HEK293T (cell line): Measurements from ENCODE around the gene SLC15A3.

Source experiments
- CTCF ChIA-PET: fragments of 350-600 bp; formaldehyde crosslinking; extraction: SDS; loops from one replicate; lab custom pipeline; 2021; ENCODE audit warnings: antibody characterized with exemption, inconsistent platforms; lab: Yijun Ruan, JAX
- POLR2A ChIA-PET: fragments of 350-600 bp; formaldehyde crosslinking; extraction: SDS; loops from one replicate; lab custom pipeline; 2020; ENCODE audit warnings: antibody characterized with exemption, inconsistent platforms; lab: Yijun Ruan, JAX
- DNase-seq: peaks from one replicate; pipeline ENCODE4 v3.0.0; 2012; ENCODE audit warnings: mixed read lengths; ENCODE audit errors: extremely low spot score
- ARNT ChIP-seq: fragments of 450-650 bp; IDR thresholded peaks from 2 replicates; pipeline ENCODE4 v1.6.1; 2017; ENCODE audit warnings: mild to moderate bottlenecking
- BHLHE40 ChIP-seq: fragments of 450-650 bp; IDR thresholded peaks from 2 replicates; pipeline ENCODE4 v1.6.1; 2016; ENCODE audit warnings: mild to moderate bottlenecking, moderate library complexity, borderline replicate concordance
- CTBP1 ChIP-seq: fragments of 450-650 bp; IDR thresholded peaks from 2 replicates; pipeline ENCODE4 v1.6.1; 2016; ENCODE audit warnings: borderline replicate concordance
- ELF4 ChIP-seq: fragments of 450-650 bp; IDR thresholded peaks from 2 replicates; pipeline ENCODE4 v1.6.1; 2017; ENCODE audit warnings: antibody characterized with exemption
- FOXA1 ChIP-seq: fragments of 450-650 bp; IDR thresholded peaks from 2 replicates; pipeline ENCODE4 v1.6.1; 2016; ENCODE audit warnings: mild to moderate bottlenecking
- FOXK2 ChIP-seq: fragments of 450-650 bp; IDR thresholded peaks from 2 replicates; pipeline ENCODE4 v1.6.1; 2016; ENCODE audit warnings: mild to moderate bottlenecking
- FOXM1 ChIP-seq: fragments of 450-650 bp; IDR thresholded peaks from 2 replicates; pipeline ENCODE4 v1.6.1; 2017; ENCODE audit warnings: mild to moderate bottlenecking, borderline replicate concordance
- HDGF ChIP-seq: fragments of 450-650 bp; IDR thresholded peaks from 2 replicates; pipeline ENCODE4 v1.6.1; 2017; ENCODE audit warnings: antibody characterized with exemption, borderline replicate concordance
- L3MBTL2 ChIP-seq: fragments of 450-650 bp; conservative IDR thresholded peaks from 2 replicates; pipeline ENCODE4 v1.6.1; 2016; ENCODE audit warnings: mild to moderate bottlenecking
- LEF1 ChIP-seq: fragments of 450-650 bp; IDR thresholded peaks from 2 replicates; pipeline ENCODE4 v1.6.1; 2017; ENCODE audit warnings: mild to moderate bottlenecking, borderline replicate concordance
- NFRKB ChIP-seq: fragments of 450-650 bp; IDR thresholded peaks from 2 replicates; pipeline ENCODE4 v1.6.1; 2016; ENCODE audit warnings: mild to moderate bottlenecking, moderate library complexity
- SP1 ChIP-seq: fragments of 450-650 bp; IDR thresholded peaks from 2 replicates; pipeline ENCODE4 v1.6.1; 2017
- SUZ12 ChIP-seq: fragments of 450-650 bp; IDR thresholded peaks from 2 replicates; pipeline ENCODE4 v1.6.1; 2016; ENCODE audit warnings: mild to moderate bottlenecking
- TARDBP ChIP-seq: fragments of 450-650 bp; IDR thresholded peaks from 2 replicates; pipeline ENCODE4 v1.6.1; 2016
- ZNF384 ChIP-seq: fragments of 450-650 bp; IDR thresholded peaks from 2 replicates; pipeline ENCODE4 v1.6.1; 2016
- TF ChIP-seq, protein P1 (sequence below): fragments of 450-650 bp; IDR thresholded peaks from 2 replicates; pipeline ENCODE4 v1.6.1; 2016

SLC15A3 gene

DNA sequence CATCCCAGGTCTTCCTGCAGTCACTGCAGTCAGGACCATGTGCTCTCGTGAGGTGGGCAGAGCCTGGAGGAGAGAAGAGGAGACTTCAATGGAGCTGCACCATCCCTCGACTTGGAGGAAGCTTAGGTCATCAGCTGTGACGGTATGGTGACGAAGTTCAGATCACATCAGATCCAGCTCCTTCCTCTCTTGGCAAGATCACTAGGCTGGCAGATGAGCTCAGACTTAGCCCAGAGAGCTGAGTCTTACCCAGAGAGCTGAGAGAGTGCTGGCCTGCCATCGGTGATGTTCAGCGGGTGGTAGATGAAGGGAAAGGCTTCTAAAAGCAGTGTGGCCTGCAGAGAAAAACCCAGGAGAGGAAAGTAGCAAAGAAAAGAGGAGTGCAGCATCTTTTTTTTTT is 1.8 kb upstream of the SLC15A3 start:
- ChIA-PET POLR2A (no interaction called here), CTCF (no interaction called here)
- DNase-seq, result no peak
- no peak for TF ChIP-seq SP1
- TF ChIP-seq ARNT, result no peak
- no peak for TF ChIP-seq SUZ12
- no peak for TF ChIP-seq NFRKB
- TF ChIP-seq, protein P1, sequence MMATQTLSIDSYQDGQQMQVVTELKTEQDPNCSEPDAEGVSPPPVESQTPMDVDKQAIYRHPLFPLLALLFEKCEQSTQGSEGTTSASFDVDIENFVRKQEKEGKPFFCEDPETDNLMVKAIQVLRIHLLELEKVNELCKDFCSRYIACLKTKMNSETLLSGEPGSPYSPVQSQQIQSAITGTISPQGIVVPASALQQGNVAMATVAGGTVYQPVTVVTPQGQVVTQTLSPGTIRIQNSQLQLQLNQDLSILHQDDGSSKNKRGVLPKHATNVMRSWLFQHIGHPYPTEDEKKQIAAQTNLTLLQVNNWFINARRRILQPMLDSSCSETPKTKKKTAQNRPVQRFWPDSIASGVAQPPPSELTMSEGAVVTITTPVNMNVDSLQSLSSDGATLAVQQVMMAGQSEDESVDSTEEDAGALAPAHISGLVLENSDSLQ, result no peak
- no peak for TF ChIP-seq FOXA1
- no peak for TF ChIP-seq TARDBP

DNA sequence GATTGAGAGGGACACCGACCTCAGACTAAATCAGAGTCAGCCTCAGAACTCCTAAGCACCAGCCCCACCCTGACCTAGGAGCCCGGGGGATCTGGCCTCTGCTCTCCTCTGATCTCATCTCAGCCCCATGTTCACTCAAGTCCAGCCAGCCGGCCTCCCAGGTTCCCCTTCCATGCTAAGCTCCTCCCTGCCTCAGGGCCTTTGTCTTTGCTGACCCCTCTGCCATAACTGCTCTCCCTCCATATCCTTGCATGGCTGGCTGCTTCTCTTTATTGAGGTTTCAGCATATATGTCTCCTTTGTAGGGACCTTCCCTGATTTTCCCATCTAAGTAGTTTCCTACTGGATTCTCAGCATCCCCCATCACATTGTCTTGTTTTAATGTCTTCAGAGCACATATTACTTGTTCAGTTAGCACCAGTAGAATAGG is 780 bp upstream of the SLC15A3 start:
- ChIA-PET POLR2A (interaction anchor here (0.5 kb wide), 1 partner anchor 38 kb away, joined by 6 read pairs; no protein-coding TSS in a partner anchor), CTCF (no interaction called here)
- DNase-seq, result no peak
- TF ChIP-seq LEF1, result no peak
- TF ChIP-seq FOXA1, result no peak
- TF ChIP-seq SUZ12, result no peak
- TF ChIP-seq ELF4, result no peak
- no peak for TF ChIP-seq L3MBTL2

DNA sequence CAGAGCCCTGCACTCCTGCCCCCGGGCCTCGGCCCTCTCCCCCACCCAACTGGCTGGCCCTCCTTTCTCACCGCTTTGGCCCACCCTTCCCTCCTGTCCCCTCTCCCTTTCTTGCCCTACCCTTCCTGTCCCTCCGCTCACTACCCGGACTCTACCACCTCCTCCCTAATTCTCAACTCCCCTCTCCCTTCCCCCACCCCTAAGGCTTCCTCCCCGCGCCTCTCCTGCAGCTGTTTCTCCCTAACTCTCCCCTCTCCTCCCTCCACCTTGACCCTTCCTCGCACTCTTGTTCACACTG is 421 bp downstream of the SLC15A3 start:
- no peak for TF ChIP-seq FOXA1
- TF ChIP-seq ARNT, result no peak
- no peak for TF ChIP-seq HDGF
- no peak for TF ChIP-seq BHLHE40
- no peak for TF ChIP-seq CTBP1
- TF ChIP-seq SP1, result no peak
- no peak for TF ChIP-seq TARDBP
- TF ChIP-seq L3MBTL2, result no peak
- no peak for TF ChIP-seq LEF1
- CTCF ChIA-PET, result no interaction called here
- DNase-seq, result no peak
- POLR2A ChIA-PET, result no interaction called here

DNA sequence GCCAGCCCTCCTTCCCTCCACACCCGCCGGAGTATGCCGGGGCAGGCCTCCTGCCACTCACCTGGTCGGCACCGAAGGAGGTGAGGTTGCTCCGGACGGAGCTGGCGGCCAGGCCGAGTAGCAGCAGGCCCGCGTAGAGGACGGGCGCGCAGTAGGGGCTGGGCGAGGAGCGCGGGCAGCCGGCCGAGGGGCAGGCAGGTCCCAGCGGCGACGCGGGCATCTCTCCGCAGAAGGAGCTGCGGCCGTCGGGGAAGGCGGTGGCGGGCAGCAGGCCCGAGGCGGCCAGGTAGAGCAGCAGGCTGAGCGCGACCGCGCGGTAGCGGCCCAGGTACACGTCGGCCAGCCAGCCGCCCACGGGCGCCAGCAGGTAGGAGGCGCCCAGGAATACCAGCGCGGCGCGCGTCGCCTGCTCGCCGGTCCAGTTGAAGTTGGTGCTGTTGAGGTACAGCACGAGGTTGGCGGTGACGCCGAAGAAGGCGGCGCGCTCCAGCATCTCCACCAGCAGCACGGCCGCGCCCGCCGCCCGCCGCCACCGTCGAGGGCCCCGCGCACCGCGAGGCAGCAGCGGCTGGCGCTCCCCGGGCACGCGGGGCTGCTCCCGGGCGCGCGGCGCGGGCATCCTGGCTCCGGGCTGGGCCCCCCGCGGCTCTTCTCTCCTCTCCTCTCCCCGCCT is 907 bp downstream of the SLC15A3 start:
- CTCF ChIA-PET, result no interaction called here
- TF ChIP-seq SP1 (no peak), HDGF (no peak), LEF1 (no peak), BHLHE40 (no peak), TARDBP (no peak), NFRKB (no peak), SUZ12 (no peak), ELF4 (no peak), FOXA1 (no peak), CTBP1 (no peak), FOXM1 (no peak), FOXK2 (no peak), ARNT (no peak), L3MBTL2 (no peak)
- TF ChIP-seq, protein P1, result no peak
- POLR2A ChIA-PET, result no interaction called here
- no peak for DNase-seq

DNA sequence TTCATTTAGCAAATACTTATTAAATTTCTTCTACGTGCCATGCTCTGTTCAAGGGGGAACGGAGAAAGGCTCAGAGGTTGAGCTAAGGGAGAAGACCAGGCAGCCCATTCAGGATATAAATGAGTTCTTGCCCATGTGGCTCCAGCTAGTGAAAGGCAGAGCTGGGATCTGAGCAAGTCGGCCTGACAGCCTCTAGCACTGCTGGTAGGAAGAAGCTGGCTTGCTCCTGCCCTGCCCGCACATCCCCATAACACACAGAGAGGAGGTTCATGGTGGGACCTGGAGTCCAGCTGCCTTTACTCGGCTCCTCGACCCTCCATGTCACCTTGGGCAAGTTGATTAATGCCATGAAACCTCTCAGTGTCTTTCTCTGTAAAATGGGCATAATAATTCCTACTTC is 2.0 kb downstream of the SLC15A3 start:
- ChIA-PET CTCF (no interaction called here), POLR2A (no interaction called here)
- TF ChIP-seq FOXM1, result no peak
- TF ChIP-seq, protein P1, result no peak
- TF ChIP-seq BHLHE40, result no peak
- TF ChIP-seq SP1, result no peak
- no peak for TF ChIP-seq LEF1
- TF ChIP-seq SUZ12, result no peak
- TF ChIP-seq ARNT, result no peak
- DNase-seq, result no peak

DNA sequence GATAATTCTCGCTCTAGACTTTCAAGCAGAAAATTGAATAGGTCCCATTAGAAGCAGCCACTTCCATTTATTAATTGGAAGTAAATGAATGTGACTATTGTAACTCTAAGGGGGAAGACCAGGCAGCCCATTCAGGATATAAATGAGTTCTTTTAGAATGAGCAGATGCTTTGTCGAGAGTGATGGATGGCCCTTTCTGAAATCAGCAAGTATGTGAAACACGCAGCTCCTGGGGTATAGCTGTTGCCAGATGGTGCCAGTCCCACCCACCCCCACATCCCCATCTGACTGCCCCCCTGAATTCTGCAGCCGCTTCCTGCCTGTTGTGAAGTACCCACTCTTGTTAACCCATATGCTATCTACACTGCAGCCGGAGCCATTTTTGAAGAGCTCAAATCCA is 3.7 kb downstream of the SLC15A3 start:
- ChIA-PET POLR2A (no interaction called here), CTCF (no interaction called here)
- TF ChIP-seq ARNT (no peak), NFRKB (no peak), SUZ12 (no peak), FOXK2 (no peak), ELF4 (no peak), FOXM1 (no peak), CTBP1 (no peak), ZNF384 (no peak)
- TF ChIP-seq, protein P1, result no peak
- DNase-seq, result no peak
